ENCODE data around the gene TAF15.

Gene TAF15

DNA sequence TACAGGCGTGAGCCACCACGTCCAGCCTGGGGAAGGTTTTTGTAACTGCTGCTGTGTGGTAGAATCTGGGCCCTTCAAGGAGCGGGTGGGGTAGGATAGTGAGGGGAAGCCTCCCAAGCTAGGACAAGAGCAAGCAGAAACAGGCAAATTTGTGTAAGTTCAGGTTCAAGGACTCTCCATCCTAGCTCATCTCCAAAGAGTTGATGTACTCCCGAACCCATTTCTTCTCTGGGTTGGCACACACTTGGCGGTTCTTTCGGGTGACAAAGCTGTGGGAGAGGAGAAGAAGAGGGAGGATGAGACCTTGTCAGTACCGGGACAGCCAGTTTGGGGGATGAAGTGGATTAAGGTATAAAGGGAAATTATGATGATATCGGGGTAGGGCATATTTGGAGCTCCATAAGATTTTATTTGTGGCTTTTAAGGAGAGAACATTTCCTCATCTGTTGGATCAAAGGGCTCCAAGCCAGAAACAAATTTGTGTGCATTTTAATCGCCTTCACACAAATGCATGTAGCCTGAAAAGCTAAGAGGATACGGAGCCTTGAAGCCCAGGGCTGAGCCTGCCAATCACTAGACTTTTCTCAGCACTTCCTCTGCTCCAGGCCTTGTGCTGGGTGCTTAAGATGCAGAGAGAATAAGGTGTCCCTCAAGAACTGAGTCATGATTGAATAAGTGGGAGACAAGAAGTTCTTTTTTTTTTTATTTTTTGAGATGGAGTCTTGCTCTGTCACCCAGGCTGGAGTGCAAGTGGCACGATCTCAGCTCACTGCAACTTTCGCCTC, 63.1 kb downstream of the TAF15 start:
- no peaks in the 10 kb centered on the region for H3K4me1 ChIP-seq (ENCODE audit: control insufficient read depth, insufficient read depth, low read length)

DNA sequence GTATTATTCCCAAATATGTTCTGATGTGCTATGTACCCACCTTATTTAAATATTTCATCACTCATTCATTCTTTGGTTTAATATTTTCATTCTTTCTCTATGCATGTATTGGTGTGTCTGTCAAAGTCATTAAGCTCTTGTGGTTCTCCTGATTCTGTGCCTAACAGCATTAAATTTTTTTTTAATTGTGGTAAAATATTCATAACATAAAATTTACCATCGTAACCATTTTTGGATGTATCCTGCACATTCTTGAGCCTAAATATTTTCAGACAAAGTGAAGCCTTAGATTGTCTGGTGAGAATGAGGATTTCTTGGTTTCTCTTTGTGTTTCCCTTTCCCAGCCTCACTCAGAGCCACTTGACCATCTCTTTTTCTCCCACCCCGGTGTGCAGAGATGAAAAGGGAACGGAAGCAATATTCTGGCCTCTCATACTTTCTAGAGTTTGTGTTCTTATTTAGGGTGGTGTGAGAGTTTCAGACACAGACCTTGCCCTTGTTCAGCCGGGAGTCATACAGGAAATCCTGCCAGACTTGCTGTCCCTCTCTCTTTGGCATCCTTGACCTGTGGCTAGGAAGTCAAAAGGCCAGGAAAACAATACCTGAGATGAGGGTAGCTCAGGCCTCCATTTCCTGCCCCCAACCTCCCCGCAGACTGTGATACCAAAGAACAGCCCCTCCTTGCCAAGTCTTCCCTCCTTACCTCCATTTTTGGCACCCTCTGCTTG, 66.0 kb downstream of the TAF15 start:
- H3K4me1 ChIP-seq (ENCODE audit: control insufficient read depth, insufficient read depth, low read length) = peaks cover 3% of the 10 kb centered on the region
- H3K9me3 ChIP-seq (ENCODE audit: control insufficient read depth in 2 of 2, low read length in 2 of 2) = no peaks in the 10 kb centered on the region
- H3K27ac ChIP-seq (ENCODE audit: low read length) = no peak overlapping the region
- no peak overlapping the region for H3K9ac ChIP-seq (ENCODE audit: low read length in 2 of 2)
- H3K27me3 ChIP-seq (ENCODE audit: control insufficient read depth in 1 of 2, insufficient read depth in 2 of 2, low read length in 2 of 2) = no peaks in the 10 kb centered on the region
- no peaks in the 10 kb centered on the region for H3K36me3 ChIP-seq (ENCODE audit: control insufficient read depth in 2 of 2, insufficient read depth in 2 of 2, low read length in 2 of 2)
- H3K4me3 ChIP-seq (ENCODE audit: low read length in 2 of 2) = no peak overlapping the region

More for the DNA sequence above, 63.1 kb downstream of the TAF15 start:
- Histone ChIP-seq H3K9me3 (ENCODE audit: control insufficient read depth in 2 of 2, low read length in 2 of 2) (no peaks in the 10 kb centered on the region), H3K9ac (ENCODE audit: low read length in 2 of 2) (no peak overlapping the region), H3K36me3 (ENCODE audit: control insufficient read depth in 2 of 2, insufficient read depth in 2 of 2, low read length in 2 of 2) (no peaks in the 10 kb centered on the region), H3K27me3 (ENCODE audit: control insufficient read depth in 1 of 2, insufficient read depth in 2 of 2, low read length in 2 of 2) (no peaks in the 10 kb centered on the region), H3K4me3 (ENCODE audit: low read length in 2 of 2) (no peak overlapping the region), H3K27ac (ENCODE audit: low read length) (no peak overlapping the region)

DNA sequence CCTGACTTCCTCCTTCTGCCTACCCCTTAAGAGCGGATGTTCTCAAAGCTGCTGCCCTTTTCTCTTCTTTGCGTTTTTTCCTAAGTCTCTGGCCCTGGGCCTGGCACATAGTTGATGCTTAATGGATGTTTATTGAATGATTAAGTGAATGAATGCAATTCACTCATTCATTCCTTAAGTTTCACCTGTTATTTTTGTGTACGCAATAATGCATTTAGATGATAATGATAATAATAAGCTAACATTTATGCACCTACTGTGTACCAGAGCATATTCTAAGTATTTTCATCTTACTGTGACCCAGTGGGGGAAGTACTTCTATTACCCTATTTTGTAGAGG, 66.5 kb downstream of the TAF15 start:
- no peak overlapping the region for H3K4me3 ChIP-seq (ENCODE audit: low read length in 2 of 2)

DNA sequence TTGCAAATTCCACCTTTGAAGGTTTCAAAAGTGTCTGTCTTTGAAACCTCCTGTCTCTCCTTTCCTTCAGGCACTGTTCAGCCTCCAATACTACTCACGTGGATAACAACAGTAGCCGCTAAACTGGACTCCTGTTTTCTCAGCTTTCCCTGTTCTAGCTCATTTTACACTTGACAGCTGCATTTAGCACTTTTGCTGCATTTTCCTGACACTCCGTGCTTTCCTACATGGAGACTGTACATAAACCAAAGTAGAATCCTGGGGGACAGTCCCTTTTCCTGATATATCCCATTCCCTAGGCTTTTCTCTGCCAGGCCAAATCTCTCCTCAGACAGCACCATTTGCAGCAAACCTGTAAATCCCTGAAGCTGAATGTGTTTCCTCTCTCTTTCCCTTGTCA, 67.2 kb downstream of the TAF15 start:
- no peak overlapping the region for H3K4me3 ChIP-seq (ENCODE audit: low read length in 2 of 2)
- H3K4me1 ChIP-seq (ENCODE audit: control insufficient read depth, insufficient read depth, low read length) = peaks cover 3% of the 10 kb centered on the region
- no peaks in the 10 kb centered on the region for H3K27me3 ChIP-seq (ENCODE audit: control insufficient read depth in 1 of 2, insufficient read depth in 2 of 2, low read length in 2 of 2)
- H3K36me3 ChIP-seq (ENCODE audit: control insufficient read depth in 2 of 2, insufficient read depth in 2 of 2, low read length in 2 of 2) = no peaks in the 10 kb centered on the region
- H3K9me3 ChIP-seq (ENCODE audit: control insufficient read depth in 2 of 2, low read length in 2 of 2) = no peaks in the 10 kb centered on the region
- no peak overlapping the region for H3K9ac ChIP-seq (ENCODE audit: low read length in 2 of 2)
- H3K27ac ChIP-seq (ENCODE audit: low read length) = no peak overlapping the region

More for the DNA sequence above, 66.5 kb downstream of the TAF15 start:
- Histone ChIP-seq H3K27ac (ENCODE audit: low read length) (no peak overlapping the region), H3K27me3 (ENCODE audit: control insufficient read depth in 1 of 2, insufficient read depth in 2 of 2, low read length in 2 of 2) (no peaks in the 10 kb centered on the region), H3K36me3 (ENCODE audit: control insufficient read depth in 2 of 2, insufficient read depth in 2 of 2, low read length in 2 of 2) (no peaks in the 10 kb centered on the region), H3K9me3 (ENCODE audit: control insufficient read depth in 2 of 2, low read length in 2 of 2) (no peaks in the 10 kb centered on the region), H3K9ac (ENCODE audit: low read length in 2 of 2) (no peak overlapping the region), H3K4me1 (ENCODE audit: control insufficient read depth, insufficient read depth, low read length) (peaks cover 3% of the 10 kb centered on the region)

DNA sequence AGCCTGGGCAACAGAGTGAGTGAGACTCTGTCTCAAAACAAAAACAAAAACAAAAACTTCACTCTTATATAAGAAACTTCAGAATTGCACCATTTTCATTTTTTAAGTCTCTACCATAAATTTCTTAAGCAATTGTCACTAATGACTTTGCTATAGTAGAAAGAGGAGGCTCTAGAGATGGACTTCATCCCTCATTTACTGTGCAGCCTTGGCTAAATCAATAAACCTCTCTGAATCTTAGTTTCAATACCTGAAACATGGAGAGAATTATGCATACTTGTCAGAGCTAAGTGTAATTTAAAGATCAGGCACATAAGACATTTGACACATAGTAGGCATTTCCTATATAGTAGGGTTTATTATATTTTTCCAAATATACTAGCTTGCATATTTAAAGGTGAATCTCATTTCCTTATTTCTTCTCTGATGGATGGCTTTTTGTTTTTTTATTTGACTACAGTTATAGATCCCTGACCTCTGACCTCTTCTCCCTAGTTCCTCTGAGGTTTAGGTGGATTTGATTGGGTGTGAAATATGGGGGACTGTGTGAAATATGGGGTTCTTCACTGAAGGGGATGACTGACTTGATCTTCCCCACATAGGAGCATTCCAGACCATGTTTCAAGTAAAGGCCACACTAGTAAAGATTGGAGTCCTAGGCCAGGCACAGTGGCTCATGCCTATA, 68.2 kb downstream of the TAF15 start:
- H3K4me3 ChIP-seq (ENCODE audit: low read length in 2 of 2) = no peak overlapping the region

DNA sequence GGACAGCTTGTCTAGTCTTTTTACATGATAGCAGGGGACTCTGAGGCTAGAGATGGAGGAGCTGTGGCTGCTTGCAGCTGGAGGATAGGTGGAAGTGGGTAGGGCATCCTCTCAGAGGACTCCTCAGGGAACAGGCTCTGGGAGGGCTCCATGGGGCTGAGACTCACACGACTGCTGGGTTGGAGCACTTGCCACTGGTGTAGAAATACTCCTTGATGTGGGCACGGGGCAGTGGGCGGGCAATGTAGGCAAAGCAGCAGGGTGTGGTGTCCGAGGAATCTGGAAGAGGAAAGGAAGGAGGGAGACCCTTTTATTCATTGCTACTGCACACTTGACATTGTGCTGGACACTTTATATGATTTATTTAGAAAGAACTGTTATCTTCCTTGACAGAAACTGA, 69.1 kb downstream of the TAF15 start:
- H3K27me3 ChIP-seq (ENCODE audit: control insufficient read depth in 1 of 2, insufficient read depth in 2 of 2, low read length in 2 of 2) = no peaks in the 10 kb centered on the region
- H3K27ac ChIP-seq (ENCODE audit: low read length) = no peak overlapping the region
- peaks cover 3% of the 10 kb centered on the region for H3K4me1 ChIP-seq (ENCODE audit: control insufficient read depth, insufficient read depth, low read length)
- H3K9ac ChIP-seq (ENCODE audit: low read length in 2 of 2) = no peak overlapping the region
- H3K36me3 ChIP-seq (ENCODE audit: control insufficient read depth in 2 of 2, insufficient read depth in 2 of 2, low read length in 2 of 2) = no peaks in the 10 kb centered on the region
- H3K9me3 ChIP-seq (ENCODE audit: control insufficient read depth in 2 of 2, low read length in 2 of 2) = no peaks in the 10 kb centered on the region
- H3K4me3 ChIP-seq (ENCODE audit: low read length in 2 of 2) = no peak overlapping the region

More for the DNA sequence above, 68.2 kb downstream of the TAF15 start:
- H3K9ac ChIP-seq (ENCODE audit: low read length in 2 of 2) = no peak overlapping the region
- H3K9me3 ChIP-seq (ENCODE audit: control insufficient read depth in 2 of 2, low read length in 2 of 2) = no peaks in the 10 kb centered on the region
- H3K36me3 ChIP-seq (ENCODE audit: control insufficient read depth in 2 of 2, insufficient read depth in 2 of 2, low read length in 2 of 2) = no peaks in the 10 kb centered on the region
- no peak overlapping the region for H3K27ac ChIP-seq (ENCODE audit: low read length)
- H3K27me3 ChIP-seq (ENCODE audit: control insufficient read depth in 1 of 2, insufficient read depth in 2 of 2, low read length in 2 of 2) = no peaks in the 10 kb centered on the region
- H3K4me1 ChIP-seq (ENCODE audit: control insufficient read depth, insufficient read depth, low read length) = peaks cover 3% of the 10 kb centered on the region

DNA sequence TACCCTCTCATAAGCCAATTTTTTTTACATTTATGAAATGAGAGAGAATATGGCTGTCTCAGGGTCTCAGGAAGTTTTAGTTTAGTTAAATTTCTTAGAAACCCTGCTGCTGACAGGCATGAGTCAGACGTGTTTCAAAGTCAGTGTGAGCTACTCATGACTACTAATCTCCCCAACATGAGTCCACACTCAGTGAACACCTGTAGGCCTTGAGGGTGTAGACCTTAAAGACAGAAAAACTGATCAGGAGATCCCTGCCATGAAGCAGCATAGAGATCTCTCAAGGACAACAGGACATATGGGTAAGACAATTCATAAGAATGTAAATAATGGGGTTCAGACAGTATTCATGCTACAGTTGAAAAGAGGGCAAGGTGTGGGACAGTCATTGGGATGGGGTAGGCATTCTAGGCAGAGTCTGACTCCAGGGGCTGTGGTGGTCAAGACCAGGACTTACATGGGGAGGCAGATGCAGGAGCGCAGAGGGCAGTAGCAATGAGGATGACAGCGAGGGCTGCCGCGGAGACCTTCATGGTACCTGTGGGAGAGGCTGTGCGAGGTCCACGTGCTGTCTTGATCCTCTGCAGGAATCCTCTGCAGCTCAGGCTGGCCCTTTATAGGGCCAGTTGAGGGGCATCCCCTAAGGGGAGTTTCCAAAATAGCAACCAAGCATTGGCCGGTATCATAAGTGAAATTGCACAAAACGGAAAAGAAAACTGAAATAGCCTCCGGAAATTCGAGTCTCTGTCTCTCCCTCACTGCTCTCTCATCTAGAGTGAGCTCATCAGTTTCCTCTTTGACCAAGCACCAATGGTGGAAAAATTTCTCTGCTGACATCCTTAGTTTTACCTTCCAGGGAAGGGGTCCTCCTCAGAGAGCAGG, 70.7 kb downstream of the TAF15 start, which contains the start of gene CCL5:
Gene CCL5, minus strand, starts transcription at position 588 of the 882 bp plus-strand sequence.
- Histone ChIP-seq H3K4me3 (ENCODE audit: low read length in 2 of 2) (no peak within 1 kb of the TSS), H3K27me3 (ENCODE audit: control insufficient read depth in 1 of 2, insufficient read depth in 2 of 2, low read length in 2 of 2) (no peaks in the 10 kb centered on the region), H3K4me1 (ENCODE audit: control insufficient read depth, insufficient read depth, low read length) (peaks cover 3% of the 10 kb centered on the region), H3K27ac (ENCODE audit: low read length) (no peak within 1 kb of the TSS), H3K36me3 (ENCODE audit: control insufficient read depth in 2 of 2, insufficient read depth in 2 of 2, low read length in 2 of 2) (no peaks in the 10 kb centered on the region), H3K9ac (ENCODE audit: low read length in 2 of 2) (no peak within 1 kb of the TSS), H3K9me3 (ENCODE audit: control insufficient read depth in 2 of 2, low read length in 2 of 2) (no peaks in the 10 kb centered on the region)

DNA sequence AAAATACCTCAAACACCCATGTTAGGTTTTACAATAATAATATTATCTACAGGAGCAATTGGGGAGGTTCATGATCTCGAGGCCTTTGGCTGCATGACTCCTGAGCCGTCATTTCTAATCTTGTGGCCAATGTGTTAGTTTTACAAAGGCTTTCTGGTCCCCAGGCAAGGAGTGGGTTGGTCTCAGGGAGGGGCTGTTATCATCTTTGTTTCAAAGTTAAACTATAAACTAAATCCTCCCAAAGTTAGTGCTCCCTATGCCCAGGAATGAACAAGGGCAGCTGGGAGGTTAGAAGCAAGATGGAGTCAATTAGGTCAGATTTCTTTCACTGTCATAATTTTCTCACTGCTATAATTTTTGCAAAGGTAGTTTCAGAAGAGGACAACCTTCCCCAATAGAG, 80.0 kb downstream of the TAF15 start:
- no peaks in the 10 kb centered on the region for H3K36me3 ChIP-seq (ENCODE audit: control insufficient read depth in 2 of 2, insufficient read depth in 2 of 2, low read length in 2 of 2)
- H3K27ac ChIP-seq (ENCODE audit: low read length) = no peak overlapping the region
- no peaks in the 10 kb centered on the region for H3K27me3 ChIP-seq (ENCODE audit: control insufficient read depth in 1 of 2, insufficient read depth in 2 of 2, low read length in 2 of 2)
- no peak overlapping the region for H3K9ac ChIP-seq (ENCODE audit: low read length in 2 of 2)
- H3K9me3 ChIP-seq (ENCODE audit: control insufficient read depth in 2 of 2, low read length in 2 of 2) = no peaks in the 10 kb centered on the region
- peaks cover 5% of the 10 kb centered on the region for H3K4me1 ChIP-seq (ENCODE audit: control insufficient read depth, insufficient read depth, low read length)
- H3K4me3 ChIP-seq (ENCODE audit: low read length in 2 of 2) = no peak overlapping the region

DNA sequence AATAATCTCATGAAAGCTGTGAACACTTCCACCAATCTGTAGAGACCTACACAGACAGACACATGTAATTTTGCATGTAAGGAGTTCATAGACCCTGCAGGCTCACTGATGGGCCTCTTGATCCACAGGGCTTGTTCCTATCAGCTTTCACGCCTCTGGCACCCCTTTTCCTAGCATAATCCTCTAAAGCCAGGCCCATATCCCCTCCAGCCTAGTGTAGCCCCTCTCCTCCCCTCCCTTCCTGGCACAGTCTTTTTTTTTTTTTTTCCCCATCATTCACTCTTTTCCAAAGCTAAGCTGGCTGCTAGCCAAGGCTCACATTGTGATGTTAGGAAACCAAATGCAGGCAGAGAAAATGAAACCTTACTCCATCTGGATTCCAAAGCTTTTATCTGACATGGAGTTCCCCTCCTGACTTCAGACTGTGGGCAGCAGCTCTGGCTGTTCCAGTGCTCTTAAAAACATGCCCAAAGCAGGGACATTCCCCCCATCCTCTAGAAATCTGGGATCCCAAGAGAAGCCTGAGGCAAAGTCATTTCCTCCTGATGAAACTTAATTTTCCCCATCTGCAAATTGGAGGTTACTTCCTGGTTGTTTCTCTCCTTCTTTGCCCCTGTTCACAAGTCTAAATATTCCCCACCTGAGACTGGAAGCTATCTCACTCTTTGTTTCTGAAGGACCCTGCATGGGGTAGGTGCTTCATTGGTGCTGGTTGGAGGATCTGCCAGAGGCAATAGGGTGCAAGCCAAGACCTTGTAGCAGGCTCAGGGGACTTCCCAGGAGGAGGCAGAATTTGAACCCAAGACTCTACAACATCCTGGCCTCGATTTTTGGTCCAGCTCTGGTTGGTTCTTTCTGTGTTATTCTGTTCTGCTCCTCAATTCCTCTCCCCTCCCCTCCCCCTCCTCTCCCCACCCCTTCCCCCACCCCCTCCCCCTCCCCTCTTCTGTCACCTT, 80.8 kb downstream of the TAF15 start:
- Histone ChIP-seq H3K36me3 (ENCODE audit: control insufficient read depth in 2 of 2, insufficient read depth in 2 of 2, low read length in 2 of 2) (no peaks in the 10 kb centered on the region), H3K4me1 (ENCODE audit: control insufficient read depth, insufficient read depth, low read length) (peaks cover 5% of the 10 kb centered on the region), H3K27ac (ENCODE audit: low read length) (no peak overlapping the region), H3K9ac (ENCODE audit: low read length in 2 of 2) (no peak overlapping the region), H3K9me3 (ENCODE audit: control insufficient read depth in 2 of 2, low read length in 2 of 2) (no peaks in the 10 kb centered on the region), H3K4me3 (ENCODE audit: low read length in 2 of 2) (no peak overlapping the region), H3K27me3 (ENCODE audit: control insufficient read depth in 1 of 2, insufficient read depth in 2 of 2, low read length in 2 of 2) (no peaks in the 10 kb centered on the region)

Data from stomach smooth muscle (tissue), 2 donors.